GM23338 (cell line): ENCODE results near the gene EGFR. TPM values are rescaled to one million over a fixed set of nuclear protein-coding genes. Genes with fewer than 3 reads are reported as not detected.

Source experiments
- ATAC-seq: fragments of 200-7000 bp; cut with Tn5 transposase; 3 replicates; pipeline ENCODE4 v1.9.1; 2020
- DNase-seq: peaks from one replicate; pipeline ENCODE4 v3.0.0-alpha.2; 2015; ENCODE audit warnings: low spot score
- H2AFZ ChIP-seq: fragments of 200-600 bp; sonication (generic); 2 replicates; pipeline ENCODE4 v1.8.0; 2016; ENCODE audit warnings: antibody characterized with exemption, mild to moderate bottlenecking, moderate library complexity
- H3F3A ChIP-seq: fragments of 200-600 bp; sonication (generic); replicated peaks from 2 replicates; pipeline ENCODE4 v1.8.0; 2017; ENCODE audit warnings: antibody characterized with exemption, mixed run types, low read depth
- H3K27ac ChIP-seq: fragments of 200-600 bp; sonication (generic); 2 replicates; pipeline ENCODE4 v1.6.1; 2016; ENCODE audit warnings: low read depth
- H3K27me3 ChIP-seq: fragments of 200-600 bp; sonication (generic); 2 replicates; pipeline ENCODE4 v1.8.0; 2016; ENCODE audit warnings: mild to moderate bottlenecking, mixed run types, moderate library complexity; ENCODE audit not compliant: insufficient read depth
- H3K36me3 ChIP-seq: fragments of 200-600 bp; sonication (generic); 2 replicates; pipeline ENCODE4 v1.8.0; 2016; ENCODE audit warnings: mild to moderate bottlenecking; ENCODE audit not compliant: insufficient read depth
- H3K4me1 ChIP-seq: fragments of 200-600 bp; sonication (generic); 2 replicates; pipeline ENCODE4 v1.8.0; 2016; ENCODE audit warnings: mild to moderate bottlenecking, moderate library complexity; ENCODE audit not compliant: insufficient read depth
- H3K4me2 ChIP-seq: fragments of 200-600 bp; sonication (generic); 2 replicates; pipeline ENCODE4 v1.7.1; 2017; ENCODE audit warnings: mixed run types
- H3K4me3 ChIP-seq: fragments of 200-600 bp; sonication (generic); 2 replicates; pipeline ENCODE4 v1.6.1; 2016; ENCODE audit warnings: mixed run types
- H3K79me2 ChIP-seq: fragments of 200-600 bp; sonication (generic); replicated peaks from 2 replicates; pipeline ENCODE4 v1.8.0; 2017; ENCODE audit warnings: mild to moderate bottlenecking; ENCODE audit not compliant: insufficient read depth
- H3K9me2 ChIP-seq: fragments of 200-600 bp; sonication (generic); 2 replicates; pipeline ENCODE4 v1.8.0; 2017; ENCODE audit not compliant: insufficient read depth
- H4K20me1 ChIP-seq: fragments of 200-600 bp; sonication (generic); replicated peaks from 2 replicates; pipeline ENCODE4 v1.8.0; 2017; ENCODE audit warnings: mild to moderate bottlenecking; ENCODE audit not compliant: insufficient read depth
- H3K27ac Mint-ChIP-seq: 2 replicates; pipeline ENCODE4 v1.8.0; 2020; ENCODE audit warnings: inconsistent platforms, mild to moderate bottlenecking, moderate library complexity, mixed read lengths
- H3K27me3 Mint-ChIP-seq: 3 replicates; pipeline ENCODE4 v1.8.0; 2022; ENCODE audit warnings: low read depth, mild to moderate bottlenecking, moderate library complexity, mixed read lengths, inconsistent platforms; ENCODE audit not compliant: insufficient read depth, poor library complexity
- H3K36me3 Mint-ChIP-seq: 3 replicates; pipeline ENCODE4 v1.8.0; 2021; ENCODE audit warnings: low read depth, mild to moderate bottlenecking, inconsistent platforms, moderate library complexity, mixed read lengths
- H3K4me1 Mint-ChIP-seq: 3 replicates; pipeline ENCODE4 v1.8.0; 2020; ENCODE audit warnings: mild to moderate bottlenecking, inconsistent platforms, mixed read lengths
- H3K4me3 Mint-ChIP-seq: 3 replicates; pipeline ENCODE4 v1.8.0; 2021; ENCODE audit warnings: moderate library complexity, mild to moderate bottlenecking, inconsistent platforms, mixed read lengths
- H3K9me3 Mint-ChIP-seq: 3 replicates; pipeline ENCODE4 v1.8.0; 2020; ENCODE audit warnings: moderate library complexity, mild to moderate bottlenecking, inconsistent platforms, mixed read lengths
- CREB1 ChIP-seq: fragments of 250-450 bp; sonication (Bioruptor Pico); IDR thresholded peaks from 2 replicates; pipeline ENCODE4 v1.5.0; 2020; ENCODE audit warnings: low read depth, mild to moderate bottlenecking, moderate library complexity
- EZH2 ChIP-seq: fragments of 200-600 bp; sonication (generic); IDR thresholded peaks from one replicate; pipeline ENCODE4 v1.8.0; 2017; ENCODE audit warnings: antibody characterized with exemption, mild to moderate bottlenecking, low read depth; ENCODE audit not compliant: unreplicated experiment
- EZH2phosphoT487 ChIP-seq: fragments of 200-600 bp; sonication (generic); IDR thresholded peaks from one replicate; pipeline ENCODE4 v1.8.1; 2018; ENCODE audit warnings: antibody characterized with exemption; ENCODE audit not compliant: unreplicated experiment
- JUNB ChIP-seq: IDR thresholded peaks from one replicate; pipeline ENCODE4 v1.6.1; 2016; ENCODE audit warnings: antibody characterized with exemption; ENCODE audit not compliant: unreplicated experiment
- NANOG ChIP-seq: IDR thresholded peaks from 2 replicates; pipeline ENCODE4 v1.6.1; 2016; ENCODE audit warnings: antibody characterized with exemption, borderline replicate concordance
- POLR2AphosphoS5 ChIP-seq: IDR thresholded peaks from 2 replicates; pipeline ENCODE4 v1.6.1; 2016; ENCODE audit warnings: antibody characterized with exemption, low read depth
- STAT1 ChIP-seq: IDR thresholded peaks from one replicate; pipeline ENCODE4 v1.6.1; 2016; ENCODE audit warnings: antibody characterized with exemption; ENCODE audit not compliant: unreplicated experiment
- ZNF114 ChIP-seq: fragments of 250-450 bp; sonication (Bioruptor Pico); IDR thresholded peaks from 2 replicates; pipeline ENCODE4 v1.5.0; 2020; ENCODE audit warnings: mild to moderate bottlenecking, moderate library complexity
- ZNF331 ChIP-seq: fragments of 250-450 bp; sonication (Bioruptor Pico); IDR thresholded peaks from 2 replicates; pipeline ENCODE4 v1.5.0; 2020; ENCODE audit warnings: low read depth, mild to moderate bottlenecking, moderate library complexity
- polyA plus RNA-seq: library from polyadenylated mRNA; unstranded; fragments of >200 nt; fragmentation: Nextera tagmentation; extraction: Ambion mirVana; gene quantifications from 2 replicates; pipeline ENCODE4 v1.2.1, GENCODE V29; 2016
- total RNA-seq: library from RNA; depleted of rRNA; stranded (reverse); fragments of >200 nt; shearing (Covaris generic); gene quantifications from 2 replicates; pipeline ENCODE4 v1.2.3, GENCODE V29; 2014
- TF ChIP-seq, protein P1 (sequence below): IDR thresholded peaks from one replicate; pipeline ENCODE4 v1.6.1; 2018; ENCODE audit warnings: antibody characterized with exemption; ENCODE audit not compliant: unreplicated experiment
- TF ChIP-seq, protein P2 (sequence below): IDR thresholded peaks from 2 replicates; pipeline ENCODE4 v1.6.1; 2016; ENCODE audit warnings: antibody characterized with exemption
- TF ChIP-seq, protein P3 (sequence below), 2 experiments: fragments of 200-600 bp in 1 of 2; sonication (generic) in 1 of 2; conservative IDR thresholded peaks; 2 replicates each; pipeline versions ENCODE4 v1.5.1 to v1.6.1; 2016 to 2017; ENCODE audit warnings: antibody characterized with exemption in 2 of 2, low read depth in 2 of 2, mild to moderate bottlenecking in 2 of 2, moderate library complexity in 1 of 2

The EGFR gene
- total and polyA plus RNA-seq, 2 experiments from 2014 or later, result 1.5 to 4.5 TPM

DNA sequence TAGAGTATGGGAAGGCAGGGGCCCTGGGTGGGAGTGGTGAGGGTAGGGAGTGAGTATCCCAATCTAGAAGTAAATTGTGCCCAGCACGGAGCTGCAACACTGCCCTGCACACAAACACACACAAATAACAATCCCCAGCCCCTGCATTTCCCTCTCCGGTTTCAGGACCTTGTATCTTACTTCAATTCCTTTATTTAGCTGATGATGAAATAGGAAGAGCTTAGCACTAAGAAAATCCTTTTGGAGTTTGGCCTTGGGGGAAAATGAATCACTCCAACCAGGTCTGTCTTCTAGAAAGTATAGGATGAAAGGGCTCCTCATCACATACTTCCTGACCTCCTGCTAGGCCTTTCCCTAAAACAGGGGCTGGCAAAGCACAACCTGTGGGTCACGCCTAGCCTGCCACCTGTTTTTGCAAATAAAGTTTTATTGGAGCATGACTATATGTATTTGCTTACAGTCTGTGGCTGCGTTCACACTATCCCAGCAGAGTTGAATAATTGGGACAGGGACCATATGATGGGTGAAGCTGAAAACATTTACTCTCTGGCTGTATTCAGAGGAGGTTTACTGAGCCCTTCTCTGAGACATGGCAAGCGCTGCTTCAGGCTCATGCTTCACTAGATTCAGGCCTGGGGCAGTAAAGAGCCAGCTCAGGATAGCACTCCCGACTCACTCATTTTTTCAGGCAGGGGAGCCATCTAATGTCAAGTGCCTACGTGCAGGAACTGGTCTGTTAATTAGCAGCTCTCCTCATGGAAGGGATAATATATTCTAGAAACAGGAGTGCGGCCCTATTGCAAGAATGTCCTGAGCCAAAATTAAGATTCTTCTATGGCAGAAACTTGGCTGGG, 111.0 kb downstream of the EGFR start (continued):
- TF ChIP-seq, protein P1, sequence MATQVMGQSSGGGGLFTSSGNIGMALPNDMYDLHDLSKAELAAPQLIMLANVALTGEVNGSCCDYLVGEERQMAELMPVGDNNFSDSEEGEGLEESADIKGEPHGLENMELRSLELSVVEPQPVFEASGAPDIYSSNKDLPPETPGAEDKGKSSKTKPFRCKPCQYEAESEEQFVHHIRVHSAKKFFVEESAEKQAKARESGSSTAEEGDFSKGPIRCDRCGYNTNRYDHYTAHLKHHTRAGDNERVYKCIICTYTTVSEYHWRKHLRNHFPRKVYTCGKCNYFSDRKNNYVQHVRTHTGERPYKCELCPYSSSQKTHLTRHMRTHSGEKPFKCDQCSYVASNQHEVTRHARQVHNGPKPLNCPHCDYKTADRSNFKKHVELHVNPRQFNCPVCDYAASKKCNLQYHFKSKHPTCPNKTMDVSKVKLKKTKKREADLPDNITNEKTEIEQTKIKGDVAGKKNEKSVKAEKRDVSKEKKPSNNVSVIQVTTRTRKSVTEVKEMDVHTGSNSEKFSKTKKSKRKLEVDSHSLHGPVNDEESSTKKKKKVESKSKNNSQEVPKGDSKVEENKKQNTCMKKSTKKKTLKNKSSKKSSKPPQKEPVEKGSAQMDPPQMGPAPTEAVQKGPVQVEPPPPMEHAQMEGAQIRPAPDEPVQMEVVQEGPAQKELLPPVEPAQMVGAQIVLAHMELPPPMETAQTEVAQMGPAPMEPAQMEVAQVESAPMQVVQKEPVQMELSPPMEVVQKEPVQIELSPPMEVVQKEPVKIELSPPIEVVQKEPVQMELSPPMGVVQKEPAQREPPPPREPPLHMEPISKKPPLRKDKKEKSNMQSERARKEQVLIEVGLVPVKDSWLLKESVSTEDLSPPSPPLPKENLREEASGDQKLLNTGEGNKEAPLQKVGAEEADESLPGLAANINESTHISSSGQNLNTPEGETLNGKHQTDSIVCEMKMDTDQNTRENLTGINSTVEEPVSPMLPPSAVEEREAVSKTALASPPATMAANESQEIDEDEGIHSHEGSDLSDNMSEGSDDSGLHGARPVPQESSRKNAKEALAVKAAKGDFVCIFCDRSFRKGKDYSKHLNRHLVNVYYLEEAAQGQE, result no peak
- no peak for TF ChIP-seq POLR2AphosphoS5
- no peak for TF ChIP-seq EZH2phosphoT487
- no peak for TF ChIP-seq CREB1 (CRISPR knock-in tag)

DNA sequence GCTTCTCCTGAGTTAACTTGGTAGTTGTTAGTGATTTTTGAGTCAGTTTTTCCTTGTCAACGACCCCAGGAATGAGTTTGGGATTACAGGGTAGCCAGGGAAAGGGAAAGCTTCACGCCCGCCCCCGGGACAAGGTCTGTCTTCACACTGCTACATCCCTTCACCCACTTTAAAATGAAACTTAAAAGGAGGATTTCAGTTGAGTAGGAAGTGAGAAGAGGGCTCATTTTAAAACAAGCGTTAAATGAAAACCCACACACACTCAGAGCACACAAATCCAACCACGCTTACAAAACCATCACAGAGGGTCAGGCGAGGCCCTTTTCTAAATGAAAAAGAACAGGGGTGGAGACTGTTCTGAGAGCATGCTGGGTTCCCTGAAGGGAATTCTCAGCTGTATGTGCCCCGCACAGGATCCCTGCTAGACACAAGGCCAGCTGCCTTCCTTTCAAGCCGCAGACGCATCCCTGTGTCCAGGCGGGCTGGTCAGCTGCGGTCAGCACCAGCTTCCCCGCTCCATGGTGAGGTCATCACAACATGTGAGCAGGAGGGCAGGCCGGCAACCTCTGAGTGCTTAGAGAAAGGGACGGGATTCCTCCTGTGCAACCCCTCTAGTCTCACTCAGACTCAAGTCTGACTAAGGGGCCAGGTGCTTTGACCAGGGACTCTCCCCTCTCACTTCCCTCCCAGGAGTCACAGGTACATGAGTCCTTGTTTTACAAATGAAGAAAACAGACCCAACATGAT, 111.8 kb downstream of the EGFR start:
- Histone ChIP-seq H3K4me2 (no peak overlapping the region), H2AFZ (0 out of 2 replicates have a peak overlapping the region, but pooled peaks have one; percentile 32), H3K79me2 (no peaks in the 10 kb centered on the region), H3F3A (no peaks in the 10 kb centered on the region), H3K4me1 (peaks cover 17% of the 10 kb centered on the region), H3K36me3 (no peaks in the 10 kb centered on the region), H4K20me1 (no peaks in the 10 kb centered on the region), H3K27ac (peak overlapping the region; percentile 45; the same call in 1 of the 2 replicates), H3K27me3 (no peaks in the 10 kb centered on the region), H3K9me2 (peaks cover 3% of the 10 kb centered on the region; the same call in 1 of the 2 replicates), H3K4me3 (no peak overlapping the region)
- no peak overlapping the region for H3K4me3 Mint-ChIP-seq
- ATAC-seq (peak; percentile 60), DNase-seq (no peak)
- H3K27me3 Mint-ChIP-seq, result peaks cover 2% of the 10 kb centered on the region
- H3K36me3 Mint-ChIP-seq, result no peaks in the 10 kb centered on the region
- H3K27ac Mint-ChIP-seq, result no peak overlapping the region
- H3K4me1 Mint-ChIP-seq, result peaks cover 27% of the 10 kb centered on the region
- H3K9me3 Mint-ChIP-seq, result no peaks in the 10 kb centered on the region
- TF ChIP-seq ZNF114 (CRISPR knock-in tag) (no peak), NANOG (no peak), ZNF331 (CRISPR knock-in tag) (no peak), EZH2 (no peak), STAT1 (no peak), JUNB (no peak), EZH2phosphoT487 (no peak), CREB1 (CRISPR knock-in tag) (no peak), POLR2AphosphoS5 (no peak)
- TF ChIP-seq, protein P2, sequence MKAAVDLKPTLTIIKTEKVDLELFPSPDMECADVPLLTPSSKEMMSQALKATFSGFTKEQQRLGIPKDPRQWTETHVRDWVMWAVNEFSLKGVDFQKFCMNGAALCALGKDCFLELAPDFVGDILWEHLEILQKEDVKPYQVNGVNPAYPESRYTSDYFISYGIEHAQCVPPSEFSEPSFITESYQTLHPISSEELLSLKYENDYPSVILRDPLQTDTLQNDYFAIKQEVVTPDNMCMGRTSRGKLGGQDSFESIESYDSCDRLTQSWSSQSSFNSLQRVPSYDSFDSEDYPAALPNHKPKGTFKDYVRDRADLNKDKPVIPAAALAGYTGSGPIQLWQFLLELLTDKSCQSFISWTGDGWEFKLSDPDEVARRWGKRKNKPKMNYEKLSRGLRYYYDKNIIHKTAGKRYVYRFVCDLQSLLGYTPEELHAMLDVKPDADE, result no peak
- TF ChIP-seq, protein P1, result no peak
- TF ChIP-seq, protein P3, sequence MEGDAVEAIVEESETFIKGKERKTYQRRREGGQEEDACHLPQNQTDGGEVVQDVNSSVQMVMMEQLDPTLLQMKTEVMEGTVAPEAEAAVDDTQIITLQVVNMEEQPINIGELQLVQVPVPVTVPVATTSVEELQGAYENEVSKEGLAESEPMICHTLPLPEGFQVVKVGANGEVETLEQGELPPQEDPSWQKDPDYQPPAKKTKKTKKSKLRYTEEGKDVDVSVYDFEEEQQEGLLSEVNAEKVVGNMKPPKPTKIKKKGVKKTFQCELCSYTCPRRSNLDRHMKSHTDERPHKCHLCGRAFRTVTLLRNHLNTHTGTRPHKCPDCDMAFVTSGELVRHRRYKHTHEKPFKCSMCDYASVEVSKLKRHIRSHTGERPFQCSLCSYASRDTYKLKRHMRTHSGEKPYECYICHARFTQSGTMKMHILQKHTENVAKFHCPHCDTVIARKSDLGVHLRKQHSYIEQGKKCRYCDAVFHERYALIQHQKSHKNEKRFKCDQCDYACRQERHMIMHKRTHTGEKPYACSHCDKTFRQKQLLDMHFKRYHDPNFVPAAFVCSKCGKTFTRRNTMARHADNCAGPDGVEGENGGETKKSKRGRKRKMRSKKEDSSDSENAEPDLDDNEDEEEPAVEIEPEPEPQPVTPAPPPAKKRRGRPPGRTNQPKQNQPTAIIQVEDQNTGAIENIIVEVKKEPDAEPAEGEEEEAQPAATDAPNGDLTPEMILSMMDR (conservative IDR thresholded peaks at IDR 0.05; ENCODE audit: low read depth in 2 of 2), result no peak
